ENCODE results near the gene TMC8. TPM values are rescaled to one million over a fixed set of nuclear protein-coding genes. Genes with fewer than 3 reads are reported as not detected.
"Not testable (repeated sequence)": the region's sequence is repeated elsewhere in the genome, so short reads cannot be mapped to it uniquely, and the experiment has no call there.

TMC8 gene
- total RNA-seq, 1 donor from 2014 or later = 4.3 TPM

- intact Hi-C loops (cut with DNase I) = loop anchor here (2.0 kb wide), 1 partner anchor 24 kb away; no protein-coding TSS in a partner anchor
- ATAC-seq = peak; percentile 27
- DNase-seq (ENCODE audit: missing footprints) = no peak
Measured at GRCh38 chr17:78168903-78169793, 38.6 kb downstream of the TMC8 start.

DNA sequence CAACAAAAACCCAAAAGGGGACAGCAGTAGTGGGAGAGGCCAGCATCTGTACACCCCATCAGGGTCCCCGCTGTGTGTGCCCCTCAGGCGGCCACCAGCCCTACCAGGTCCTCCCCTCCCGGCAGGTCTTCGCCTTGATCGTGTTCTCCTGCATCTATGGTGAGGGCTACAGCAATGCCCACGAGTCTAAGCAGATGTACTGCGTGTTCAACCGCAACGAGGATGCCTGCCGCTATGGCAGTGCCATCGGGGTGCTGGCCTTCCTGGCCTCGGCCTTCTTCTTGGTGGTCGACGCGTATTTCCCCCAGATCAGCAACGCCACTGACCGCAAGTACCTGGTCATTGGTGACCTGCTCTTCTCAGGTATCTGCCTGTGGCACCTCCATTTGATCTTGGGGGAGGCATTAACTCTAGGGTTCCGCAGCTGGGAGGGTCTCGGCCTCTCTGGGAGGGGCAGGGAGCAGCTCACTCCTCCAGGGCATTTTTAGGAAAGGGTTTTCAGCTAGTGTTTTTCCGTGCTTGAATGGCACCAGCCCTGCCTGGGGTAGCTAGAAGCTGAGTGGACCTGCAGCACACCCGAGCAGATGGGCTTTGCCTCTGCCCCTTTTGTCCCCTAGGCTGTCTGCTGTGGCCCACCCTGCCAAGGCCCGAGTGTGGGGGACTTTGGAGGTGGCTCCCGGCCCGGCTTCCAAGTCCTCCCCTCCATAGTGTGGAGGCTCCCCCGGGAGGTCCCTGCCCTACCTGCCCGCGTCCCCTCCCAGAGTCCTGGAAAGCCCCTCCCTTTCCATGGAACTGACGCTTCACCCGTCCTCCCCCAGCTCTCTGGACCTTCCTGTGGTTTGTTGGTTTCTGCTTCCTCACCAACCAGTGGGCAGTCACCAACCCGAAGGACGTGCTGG lies 40.4 kb downstream of the TMC8 start:
- no peak for ATAC-seq
- DNase-seq (ENCODE audit: missing footprints) = no peak
- intact Hi-C loops (cut with DNase I) = loop anchor here (5.0 kb wide), 1 partner anchor 44 kb away; the partner anchor contains the start of gene TMC6

GRCh38 chr17:78171591-78172248 lies 41.1 kb downstream of the TMC8 start:
- not testable (repeated sequence) for DNase-seq (ENCODE audit: missing footprints); ATAC-seq
- intact Hi-C loops (cut with DNase I) = loop anchor here (5.0 kb wide), 1 partner anchor 44 kb away; the partner anchor contains the start of gene TMC6

GRCh38 chr17:78172249-78173051 lies 41.9 kb downstream of the TMC8 start:
- peak; percentile 85 for DNase-seq (ENCODE audit: missing footprints)
- ATAC-seq = peak; percentile 31
- intact Hi-C loops (cut with DNase I) = loop anchor here (5.0 kb wide), 1 partner anchor 45 kb away; the partner anchor contains the start of gene TMC6

GRCh38 chr17:78173097-78173715 lies 42.6 kb downstream of the TMC8 start:
- no peak for DNase-seq (ENCODE audit: missing footprints)
- peak; percentile 6 for ATAC-seq
- intact Hi-C loops (cut with DNase I) = loop anchor here (5.0 kb wide), 1 partner anchor 46 kb away; the partner anchor contains the start of gene TMC6

DNA sequence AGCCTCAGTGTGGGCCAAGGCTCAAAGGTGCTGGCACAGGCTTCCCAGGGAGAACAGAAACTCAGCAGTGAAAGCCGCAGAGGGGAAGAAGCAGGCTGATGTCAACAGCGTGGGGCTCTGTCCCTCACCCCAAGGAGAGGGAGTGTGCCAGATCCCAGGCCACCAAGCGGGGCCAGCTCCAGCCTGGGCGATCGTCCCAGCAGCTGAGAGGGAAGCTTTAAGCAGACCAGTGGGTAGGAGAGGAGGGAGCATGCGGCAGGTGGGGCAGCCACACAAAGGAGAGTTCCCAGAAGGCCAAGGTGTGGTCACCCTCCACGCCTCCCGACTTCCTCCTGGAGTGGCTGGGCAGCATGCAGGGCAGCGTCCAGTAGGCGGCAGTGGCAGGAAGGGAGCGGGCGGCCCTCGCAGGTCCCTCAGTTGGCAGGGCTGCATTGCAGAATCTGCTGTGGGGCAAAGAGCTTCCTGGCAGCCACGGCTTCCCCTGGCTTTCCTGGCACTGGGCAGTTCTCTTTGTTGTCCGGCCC lies 43.8 kb downstream of the TMC8 start:
- ATAC-seq (peak; percentile 75), DNase-seq (ENCODE audit: missing footprints) (peak; percentile 93)
- intact Hi-C loops (cut with DNase I) = loop anchor here (5.0 kb wide), 1 partner anchor 47 kb away; the partner anchor contains the start of gene TMC6

GRCh38 chr17:78174870-78175642 lies 44.5 kb downstream of the TMC8 start:
- ATAC-seq (no peak), DNase-seq (ENCODE audit: missing footprints) (no peak)
- intact Hi-C loops (cut with DNase I) = loop anchor here (5.0 kb wide), 1 partner anchor 48 kb away; the partner anchor contains the start of gene TMC6

DNA sequence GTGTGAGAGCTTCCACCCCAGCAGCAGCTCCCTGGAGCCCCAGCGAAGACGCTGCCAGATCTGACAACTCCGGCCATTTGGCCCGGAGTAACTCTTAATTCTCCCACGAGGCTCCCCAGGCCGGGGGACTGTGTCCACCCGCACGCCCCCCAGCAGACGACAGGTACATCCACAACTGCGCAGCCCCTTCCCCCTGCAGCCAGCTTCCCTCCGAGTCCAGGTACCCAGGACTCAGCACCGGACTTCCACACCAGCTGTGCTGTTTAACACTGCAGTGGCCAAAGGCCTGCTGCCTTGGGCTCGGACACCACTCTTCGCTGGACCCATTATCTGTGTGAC lies 45.0 kb downstream of the TMC8 start:
- ATAC-seq (no peak), DNase-seq (ENCODE audit: missing footprints) (no peak)
- intact Hi-C loops (cut with DNase I) = no loop called here

DNA sequence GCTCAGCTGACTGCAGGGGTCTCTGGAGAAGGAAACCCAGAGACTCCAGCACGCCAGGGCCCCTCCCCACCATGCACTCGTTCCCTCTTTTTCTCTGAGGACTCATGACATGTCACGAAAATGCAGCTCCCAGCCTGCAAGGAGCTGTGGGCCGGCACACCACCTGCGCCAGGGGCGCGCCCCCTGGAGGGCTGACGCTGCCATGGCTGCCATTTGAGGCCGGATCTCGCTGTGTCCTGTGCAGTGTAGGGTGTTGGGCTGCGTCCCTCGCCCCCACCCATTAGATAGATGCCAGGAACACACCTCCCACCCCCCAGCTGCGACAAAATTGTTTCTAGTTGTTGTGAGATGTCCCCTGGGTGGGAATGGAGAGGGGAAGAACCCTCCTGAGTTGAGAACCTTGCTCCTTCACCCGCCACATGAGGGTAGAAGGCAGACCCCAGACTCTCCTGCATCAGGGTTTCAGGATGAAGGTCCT lies 46.0 kb downstream of the TMC8 start:
- ATAC-seq = peak; percentile 18
- intact Hi-C loops (cut with DNase I) = loop anchor here (1.0 kb wide), 1 partner anchor 64 kb away; no protein-coding TSS in a partner anchor
- peak; percentile 91 for DNase-seq (ENCODE audit: missing footprints)

DNA sequence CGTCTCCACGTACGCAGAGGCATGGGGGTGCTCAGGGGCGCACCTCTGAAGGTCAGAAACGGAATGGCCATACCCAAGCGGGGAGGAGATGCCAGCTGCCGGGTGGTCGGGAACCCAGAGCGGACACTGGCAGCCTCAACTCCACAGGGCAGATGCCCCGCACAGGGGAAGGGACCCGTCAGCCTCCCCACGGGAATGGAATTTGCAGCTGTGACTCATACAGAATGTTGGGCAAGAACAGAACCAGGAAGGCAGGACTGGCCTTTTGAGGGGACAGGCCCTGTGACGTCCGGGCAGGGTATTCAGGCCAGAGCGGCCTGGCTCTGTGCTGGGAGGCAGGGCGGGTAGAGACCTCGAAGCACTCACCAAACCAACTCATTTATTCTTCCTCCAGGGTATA lies 48.8 kb downstream of the TMC8 start:
- intact Hi-C loops (cut with DNase I) = no loop called here
- ATAC-seq = no peak
- no peak for DNase-seq (ENCODE audit: missing footprints)

- DNase-seq (ENCODE audit: missing footprints) = no peak
- no peak for ATAC-seq
- intact Hi-C loops (cut with DNase I) = loop anchor here (10.0 kb wide), 1 partner anchor 155 kb away; no protein-coding TSS in a partner anchor
Measured at GRCh38 chr17:78180083-78180482, 49.5 kb downstream of the TMC8 start.

GRCh38 chr17:78180508-78180907 lies 49.9 kb downstream of the TMC8 start:
- ATAC-seq (no peak), DNase-seq (ENCODE audit: missing footprints) (no peak)
- intact Hi-C loops (cut with DNase I) = loop anchor here (10.0 kb wide), 1 partner anchor 156 kb away; no protein-coding TSS in a partner anchor

GRCh38 chr17:78182504-78182903 lies 51.9 kb downstream of the TMC8 start:
- ATAC-seq = no peak
- intact Hi-C loops (cut with DNase I) = loop anchor here (10.0 kb wide), 1 partner anchor 158 kb away; no protein-coding TSS in a partner anchor
- DNase-seq (ENCODE audit: missing footprints) = no peak

DNA sequence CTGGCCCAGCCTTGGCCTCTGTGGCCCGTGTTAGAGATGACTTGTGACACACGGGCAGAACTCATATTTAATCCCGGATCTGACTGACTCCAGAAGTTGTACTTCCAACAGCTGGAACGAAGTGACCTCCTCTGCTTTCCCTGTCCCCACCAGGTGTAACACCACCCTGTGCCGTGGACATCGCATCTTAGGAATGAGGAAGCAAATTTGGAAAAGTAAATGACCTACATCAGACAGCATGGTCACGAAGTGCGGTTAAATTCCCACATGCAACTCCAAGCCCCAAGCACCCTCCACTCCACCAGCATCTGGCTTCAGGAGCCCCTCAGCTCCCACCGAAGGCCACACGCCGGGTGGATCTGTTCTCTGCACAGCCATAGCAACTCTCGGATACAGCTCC lies 53.3 kb downstream of the TMC8 start:
- DNase-seq (ENCODE audit: missing footprints) (no peak), ATAC-seq (no peak)
- intact Hi-C loops (cut with DNase I) = loop anchor here (10.0 kb wide), 1 partner anchor 159 kb away; no protein-coding TSS in a partner anchor

DNA sequence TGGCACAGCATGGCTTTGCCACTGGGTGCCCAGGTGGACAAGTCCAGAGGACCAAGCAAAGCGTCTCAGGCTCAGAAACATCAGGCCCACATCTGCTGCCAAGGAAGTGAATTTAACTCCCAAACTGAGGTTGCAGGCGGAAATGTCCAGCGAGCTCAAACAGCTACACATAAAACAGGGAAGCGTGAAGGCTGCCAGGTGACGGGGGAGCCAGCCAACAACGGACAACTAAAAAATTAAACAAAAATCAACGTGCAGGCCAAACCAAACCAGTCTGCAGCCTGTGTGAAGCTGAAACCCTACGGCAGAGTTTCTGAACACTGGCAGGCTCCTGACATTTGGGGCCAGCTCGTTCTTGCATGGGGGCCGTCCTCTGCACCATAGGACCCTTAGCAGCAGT lies 53.8 kb downstream of the TMC8 start:
- intact Hi-C loops (cut with DNase I) = loop anchor here (10.0 kb wide), 1 partner anchor 160 kb away; no protein-coding TSS in a partner anchor
- no peak for ATAC-seq
- no peak for DNase-seq (ENCODE audit: missing footprints)

DNA sequence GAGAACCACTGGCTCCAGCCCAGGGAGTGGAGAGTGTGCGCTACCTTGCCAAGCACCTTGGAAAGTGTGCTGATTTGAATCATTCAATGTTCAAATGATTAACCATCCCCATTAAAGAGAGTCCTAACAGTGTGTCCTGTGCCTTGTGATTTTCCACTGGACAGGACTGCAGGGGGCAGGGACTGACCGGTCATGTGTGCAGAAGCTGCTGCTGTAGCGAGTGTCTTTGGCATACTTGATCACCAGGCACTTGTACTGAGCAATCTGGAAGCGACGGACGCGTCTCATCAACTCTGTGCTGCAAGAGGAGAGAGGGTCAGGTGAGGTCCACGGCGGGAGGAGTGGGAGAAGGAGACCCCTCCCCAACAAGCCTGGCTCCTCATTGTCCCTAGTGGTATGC lies 54.3 kb downstream of the TMC8 start:
- intact Hi-C loops (cut with DNase I) = loop anchor here (10.0 kb wide), 1 partner anchor 160 kb away; no protein-coding TSS in a partner anchor
- ATAC-seq (no peak), DNase-seq (ENCODE audit: missing footprints) (no peak)

Measured in Right ventricle myocardium inferior (tissue), 1 donor.